Measurements from ENCODE around the gene SLC22A12.

Gene SLC22A12

GRCh38 chr11:64608636-64609035 is 17.6 kb downstream of the SLC22A12 start:
- Histone ChIP-seq H3K27me3 (ENCODE audit: insufficient read depth, low read length) (no peaks in the 10 kb centered on the region), H3K36me3 (ENCODE audit: control insufficient read depth in 1 of 2, insufficient read depth in 2 of 2, low read length in 2 of 2) (no peaks in the 10 kb centered on the region), H2BK5ac (ENCODE audit: low read depth, low read length, poor library complexity) (no peak overlapping the region), H3K4me3 (ENCODE audit: low read depth, low read length) (no peak overlapping the region), H3K4ac (ENCODE audit: low read depth, low read length) (no peak overlapping the region), H4K91ac (ENCODE audit: low read depth, low read length) (no peak overlapping the region), H3K27ac (ENCODE audit: low read depth, low read length) (no peak overlapping the region), H3K14ac (ENCODE audit: low read length) (no peak overlapping the region), H3K79me1 (ENCODE audit: low read length) (no peaks in the 10 kb centered on the region), H3K79me2 (ENCODE audit: control insufficient read depth, insufficient read depth, low read length, poor library complexity) (no peaks in the 10 kb centered on the region), H3K9me3 (ENCODE audit: insufficient read depth, low read depth, low read length) (peaks cover 2% of the 10 kb centered on the region), H2AK5ac (ENCODE audit: low read length) (no peak overlapping the region), H2AFZ (ENCODE audit: insufficient read depth, low read length, poor library complexity) (no peak overlapping the region), H2BK12ac (ENCODE audit: low read length) (no peak overlapping the region), H2BK120ac (ENCODE audit: insufficient read depth, low read length, poor library complexity) (no peak overlapping the region), H3K23ac (ENCODE audit: low read length) (no peak overlapping the region), H4K8ac (ENCODE audit: low read depth, low read length) (no peak overlapping the region), H3K9ac (ENCODE audit: low read length) (no peak overlapping the region), H3K4me2 (ENCODE audit: low read length) (no peak overlapping the region), H3K4me1 (ENCODE audit: control insufficient read depth in 1 of 2, insufficient read depth in 2 of 2, low read length in 2 of 2) (no peaks in the 10 kb centered on the region), H4K12ac (ENCODE audit: low read depth, low read length) (no peak overlapping the region), H3K18ac (ENCODE audit: low read length) (no peak overlapping the region)
- DNase-seq: no peak
- WGBS (ENCODE audit: extremely low coverage, insufficient coverage, insufficient read length): no CpG with 5 or more reads among the region's 12 CpGs

- Histone ChIP-seq H3K36me3 (ENCODE audit: control insufficient read depth in 1 of 2, insufficient read depth in 2 of 2, low read length in 2 of 2) (no peaks in the 10 kb centered on the region), H3K4ac (ENCODE audit: low read depth, low read length) (no peak overlapping the region)
Observed at GRCh38 chr11:64609436-64610047, 18.5 kb downstream of the SLC22A12 start.

GRCh38 chr11:64610596-64610995 is 19.6 kb downstream of the SLC22A12 start:
- no peaks in the 10 kb centered on the region for H3K79me2 ChIP-seq (ENCODE audit: control insufficient read depth, insufficient read depth, low read length, poor library complexity)
- no peak overlapping the region for H2BK12ac ChIP-seq (ENCODE audit: low read length)
- no peak overlapping the region for H2AK5ac ChIP-seq (ENCODE audit: low read length)
- H3K4me3 ChIP-seq (ENCODE audit: low read depth, low read length): no peak overlapping the region
- H3K4me1 ChIP-seq (ENCODE audit: control insufficient read depth in 1 of 2, insufficient read depth in 2 of 2, low read length in 2 of 2): no peaks in the 10 kb centered on the region
- no peaks in the 10 kb centered on the region for H3K36me3 ChIP-seq (ENCODE audit: control insufficient read depth in 1 of 2, insufficient read depth in 2 of 2, low read length in 2 of 2)
- peaks cover 2% of the 10 kb centered on the region for H3K9me3 ChIP-seq (ENCODE audit: insufficient read depth, low read depth, low read length)
- no peaks in the 10 kb centered on the region for H3K27me3 ChIP-seq (ENCODE audit: insufficient read depth, low read length)
- no peak overlapping the region for H2BK5ac ChIP-seq (ENCODE audit: low read depth, low read length, poor library complexity)
- no peak overlapping the region for H2AFZ ChIP-seq (ENCODE audit: insufficient read depth, low read length, poor library complexity)
- no peak overlapping the region for H3K9ac ChIP-seq (ENCODE audit: low read length)
- H3K18ac ChIP-seq (ENCODE audit: low read length): no peak overlapping the region
- no peak overlapping the region for H2BK120ac ChIP-seq (ENCODE audit: insufficient read depth, low read length, poor library complexity)
- no peak overlapping the region for H3K4ac ChIP-seq (ENCODE audit: low read depth, low read length)
- no peak for DNase-seq
- H3K23ac ChIP-seq (ENCODE audit: low read length): peak overlapping the region; percentile 54
- H3K4me2 ChIP-seq (ENCODE audit: low read length): no peak overlapping the region
- H4K8ac ChIP-seq (ENCODE audit: low read depth, low read length): no peak overlapping the region
- H4K91ac ChIP-seq (ENCODE audit: low read depth, low read length): no peak overlapping the region
- WGBS (ENCODE audit: extremely low coverage, insufficient coverage, insufficient read length): no CpG with 5 or more reads among the region's 3 CpGs
- no peak overlapping the region for H3K14ac ChIP-seq (ENCODE audit: low read length)
- no peaks in the 10 kb centered on the region for H3K79me1 ChIP-seq (ENCODE audit: low read length)
- no peak overlapping the region for H4K12ac ChIP-seq (ENCODE audit: low read depth, low read length)
- no peak overlapping the region for H3K27ac ChIP-seq (ENCODE audit: low read depth, low read length)

More at GRCh38 chr11:64609436-64610047, 18.5 kb downstream of the SLC22A12 start:
- H3K4me1 ChIP-seq (ENCODE audit: control insufficient read depth in 1 of 2, insufficient read depth in 2 of 2, low read length in 2 of 2): no peaks in the 10 kb centered on the region
- no peaks in the 10 kb centered on the region for H3K27me3 ChIP-seq (ENCODE audit: insufficient read depth, low read length)
- H3K9ac ChIP-seq (ENCODE audit: low read length): no peak overlapping the region
- no CpG with 5 or more reads among the region's 5 CpGs for WGBS (ENCODE audit: extremely low coverage, insufficient coverage, insufficient read length)
- H3K14ac ChIP-seq (ENCODE audit: low read length): no peak overlapping the region
- no peak overlapping the region for H2BK12ac ChIP-seq (ENCODE audit: low read length)
- no peak overlapping the region for H3K18ac ChIP-seq (ENCODE audit: low read length)
- no peak overlapping the region for H4K12ac ChIP-seq (ENCODE audit: low read depth, low read length)
- DNase-seq: no peak
- H2AFZ ChIP-seq (ENCODE audit: insufficient read depth, low read length, poor library complexity): no peak overlapping the region
- no peak overlapping the region for H3K23ac ChIP-seq (ENCODE audit: low read length)
- H2BK5ac ChIP-seq (ENCODE audit: low read depth, low read length, poor library complexity): no peak overlapping the region
- H2BK120ac ChIP-seq (ENCODE audit: insufficient read depth, low read length, poor library complexity): no peak overlapping the region
- H3K27ac ChIP-seq (ENCODE audit: low read depth, low read length): no peak overlapping the region
- H3K4me3 ChIP-seq (ENCODE audit: low read depth, low read length): no peak overlapping the region
- no peaks in the 10 kb centered on the region for H3K79me2 ChIP-seq (ENCODE audit: control insufficient read depth, insufficient read depth, low read length, poor library complexity)
- H4K8ac ChIP-seq (ENCODE audit: low read depth, low read length): no peak overlapping the region
- H2AK5ac ChIP-seq (ENCODE audit: low read length): no peak overlapping the region
- H3K4me2 ChIP-seq (ENCODE audit: low read length): no peak overlapping the region
- no peak overlapping the region for H4K91ac ChIP-seq (ENCODE audit: low read depth, low read length)
- peaks cover 2% of the 10 kb centered on the region for H3K9me3 ChIP-seq (ENCODE audit: insufficient read depth, low read depth, low read length)
- H3K79me1 ChIP-seq (ENCODE audit: low read length): no peaks in the 10 kb centered on the region

GRCh38 chr11:64611176-64611575 is 20.2 kb downstream of the SLC22A12 start:
- Histone ChIP-seq H2AK5ac (ENCODE audit: low read length) (no peak overlapping the region), H3K4me3 (ENCODE audit: low read depth, low read length) (no peak overlapping the region), H3K36me3 (ENCODE audit: control insufficient read depth in 1 of 2, insufficient read depth in 2 of 2, low read length in 2 of 2) (no peaks in the 10 kb centered on the region), H3K23ac (ENCODE audit: low read length) (no peak overlapping the region), H3K9me3 (ENCODE audit: insufficient read depth, low read depth, low read length) (peaks cover 2% of the 10 kb centered on the region), H3K79me2 (ENCODE audit: control insufficient read depth, insufficient read depth, low read length, poor library complexity) (no peaks in the 10 kb centered on the region), H4K12ac (ENCODE audit: low read depth, low read length) (no peak overlapping the region), H2BK5ac (ENCODE audit: low read depth, low read length, poor library complexity) (no peak overlapping the region), H3K27me3 (ENCODE audit: insufficient read depth, low read length) (no peaks in the 10 kb centered on the region), H3K4me1 (ENCODE audit: control insufficient read depth in 1 of 2, insufficient read depth in 2 of 2, low read length in 2 of 2) (no peaks in the 10 kb centered on the region), H2BK12ac (ENCODE audit: low read length) (no peak overlapping the region), H3K9ac (ENCODE audit: low read length) (no peak overlapping the region), H3K18ac (ENCODE audit: low read length) (no peak overlapping the region), H4K91ac (ENCODE audit: low read depth, low read length) (no peak overlapping the region), H3K27ac (ENCODE audit: low read depth, low read length) (no peak overlapping the region), H3K79me1 (ENCODE audit: low read length) (no peaks in the 10 kb centered on the region), H3K14ac (ENCODE audit: low read length) (no peak overlapping the region), H2BK120ac (ENCODE audit: insufficient read depth, low read length, poor library complexity) (no peak overlapping the region), H3K4me2 (ENCODE audit: low read length) (no peak overlapping the region), H2AFZ (ENCODE audit: insufficient read depth, low read length, poor library complexity) (no peak overlapping the region), H4K8ac (ENCODE audit: low read depth, low read length) (no peak overlapping the region), H3K4ac (ENCODE audit: low read depth, low read length) (no peak overlapping the region)
- WGBS (ENCODE audit: extremely low coverage, insufficient coverage, insufficient read length): no CpG with 5 or more reads among the region's 2 CpGs
- DNase-seq: no peak
